Hematopoietic multipotent progenitor cell treated with erythropoietin and hydrocortisone succinate and interleukin-3 and kit ligand, for 6 days (in vitro differentiated cells): ENCODE results near the gene RTN3.
"Not testable (repeated sequence)": the region's sequence is repeated elsewhere in the genome, so short reads cannot be mapped to it uniquely, and the experiment has no call there.

ENCODE experiments used
- DNase-seq: peaks from one replicate; pipeline ENCODE4 v3.0.0-alpha.2; 2015

RTN3 gene

GRCh38 chr11:63769042-63769713 is 87.9 kb downstream of the RTN3 start:
- DNase-seq: peak; percentile 32

DNA sequence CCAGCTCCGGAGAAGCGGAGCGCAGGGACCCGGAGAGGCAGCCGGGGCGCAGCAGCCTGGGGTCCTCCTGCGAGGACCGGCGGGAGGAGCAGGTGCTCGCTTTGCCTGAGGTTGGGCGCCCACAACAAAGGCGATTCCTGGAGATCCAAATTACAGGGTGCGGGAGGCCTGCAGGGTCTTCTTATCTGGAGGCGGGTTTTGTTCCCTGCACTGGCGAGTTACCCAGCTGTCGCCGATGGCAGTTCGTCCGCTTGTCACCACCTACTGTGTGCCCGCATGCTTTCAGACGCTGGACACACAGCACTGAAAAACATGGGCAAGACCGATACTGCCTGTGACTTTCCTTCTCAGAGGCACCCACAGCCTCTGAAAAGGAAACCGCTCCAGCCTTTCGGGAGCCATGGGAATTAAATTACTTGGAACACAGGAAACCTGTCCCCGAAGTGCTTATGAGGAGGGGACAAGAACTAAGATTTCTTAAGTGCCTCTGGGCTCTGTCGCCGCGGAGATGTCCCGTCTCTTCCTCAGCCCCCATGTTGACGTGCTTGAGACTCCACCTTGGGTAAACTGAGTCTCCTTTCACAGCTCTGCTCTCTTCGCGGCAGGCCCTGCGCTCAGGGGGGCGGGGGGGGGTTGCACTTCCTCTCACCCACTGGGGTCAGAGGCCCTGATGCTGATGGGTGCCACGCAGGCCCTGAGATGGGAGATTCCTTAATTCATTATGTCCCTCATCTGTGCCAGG is 88.6 kb downstream of the RTN3 start:
- DNase-seq: peak; percentile 31

DNA sequence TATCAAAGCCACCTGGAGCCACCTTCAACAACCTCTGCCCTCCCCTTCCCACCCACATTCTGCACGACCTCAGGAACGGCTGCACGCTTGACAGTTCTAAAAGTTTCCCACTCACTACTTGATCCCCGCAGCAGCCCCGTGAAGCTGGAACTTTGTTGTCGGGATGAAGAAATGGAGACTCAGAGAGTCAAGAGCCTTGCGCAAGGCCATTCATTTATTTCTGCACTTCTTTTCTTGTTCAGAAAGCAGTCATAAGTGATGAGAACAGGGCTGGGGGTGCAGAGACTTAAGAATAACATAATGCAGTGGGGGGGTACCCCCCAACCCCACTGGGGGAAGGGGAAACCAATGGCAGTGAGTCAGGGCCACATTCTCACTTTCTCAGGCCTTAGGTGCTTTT is 89.5 kb downstream of the RTN3 start:
- DNase-seq: no peak

- DNase-seq: not testable (repeated sequence)
These were observed 90.5 kb downstream of the RTN3 start for GRCh38 chr11:63771741-63772318.

DNA sequence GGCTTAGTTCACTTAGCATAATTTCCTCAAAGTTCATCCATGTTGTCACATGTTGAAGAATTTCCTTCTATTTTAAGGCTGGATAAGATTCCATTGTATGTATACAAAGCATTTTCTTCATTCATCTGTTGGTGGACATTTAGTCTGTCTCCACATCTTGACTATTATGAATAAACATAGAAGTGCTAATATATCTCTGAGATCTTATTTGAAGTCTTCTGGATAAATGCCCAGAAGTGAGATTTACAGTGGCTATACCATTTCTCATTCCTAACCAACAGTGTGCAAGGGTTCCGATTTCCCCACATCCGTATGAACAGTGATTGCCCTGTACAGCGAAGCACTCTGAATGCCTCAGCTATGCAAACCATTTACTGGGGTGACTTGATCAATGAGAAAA is 93.9 kb downstream of the RTN3 start:
- no peak for DNase-seq

- no peak for DNase-seq
These were observed 97.7 kb downstream of the RTN3 start for GRCh38 chr11:63779039-63779438.

DNA sequence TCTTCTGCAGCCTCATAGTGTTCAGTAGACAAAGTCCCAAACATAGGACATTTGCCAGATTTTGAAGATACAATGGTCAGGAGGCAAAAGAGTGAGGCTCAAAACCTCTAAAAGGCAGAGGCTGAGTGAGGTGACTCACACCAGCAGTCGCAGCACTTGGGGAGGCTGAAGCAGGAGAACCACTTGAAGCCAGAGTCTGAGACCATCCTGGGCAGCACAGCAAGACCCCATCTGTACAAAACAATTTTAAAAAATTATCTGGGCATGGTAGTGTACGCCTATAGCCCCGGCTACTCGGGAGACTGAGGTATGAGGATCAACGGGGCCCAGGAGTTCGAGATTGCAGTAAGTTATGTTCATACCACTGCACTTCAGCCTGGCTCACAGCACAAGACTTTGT is 101.4 kb downstream of the RTN3 start:
- DNase-seq: no peak

DNA sequence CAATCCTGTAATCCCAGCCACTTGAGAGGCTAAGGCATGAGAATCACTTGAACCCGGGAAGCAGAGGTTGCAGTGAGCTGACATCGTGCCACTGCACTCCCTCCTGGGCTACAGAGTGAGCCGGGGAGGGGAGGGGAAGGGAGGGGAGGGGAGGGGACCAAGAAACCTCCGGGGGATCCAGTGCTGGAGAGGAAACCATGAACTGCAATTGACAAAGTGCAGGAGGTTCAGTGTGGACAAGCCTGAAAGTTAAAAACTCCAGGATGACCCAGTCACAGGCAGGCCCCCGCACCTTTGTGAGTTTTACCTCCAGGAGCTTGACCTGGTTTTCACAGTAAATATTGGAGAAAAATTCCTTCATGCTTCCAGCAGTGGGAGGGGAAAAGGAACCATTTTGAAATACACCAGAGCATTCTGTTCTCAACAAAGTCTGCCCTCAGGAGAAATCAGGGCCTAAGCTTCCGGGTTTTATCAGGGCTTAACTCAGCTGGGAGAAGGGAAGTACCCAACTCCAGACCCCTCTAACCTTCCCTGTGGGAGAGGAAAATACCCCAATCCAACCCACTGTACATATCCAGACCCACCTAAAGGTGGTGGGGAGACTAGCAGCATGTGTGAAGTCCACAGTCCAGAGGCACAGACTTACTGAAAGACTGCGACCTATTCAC is 102.8 kb downstream of the RTN3 start:
- no peak for DNase-seq

- no peak for DNase-seq
These were observed 104.5 kb downstream of the RTN3 start for GRCh38 chr11:63785823-63786222.

DNA sequence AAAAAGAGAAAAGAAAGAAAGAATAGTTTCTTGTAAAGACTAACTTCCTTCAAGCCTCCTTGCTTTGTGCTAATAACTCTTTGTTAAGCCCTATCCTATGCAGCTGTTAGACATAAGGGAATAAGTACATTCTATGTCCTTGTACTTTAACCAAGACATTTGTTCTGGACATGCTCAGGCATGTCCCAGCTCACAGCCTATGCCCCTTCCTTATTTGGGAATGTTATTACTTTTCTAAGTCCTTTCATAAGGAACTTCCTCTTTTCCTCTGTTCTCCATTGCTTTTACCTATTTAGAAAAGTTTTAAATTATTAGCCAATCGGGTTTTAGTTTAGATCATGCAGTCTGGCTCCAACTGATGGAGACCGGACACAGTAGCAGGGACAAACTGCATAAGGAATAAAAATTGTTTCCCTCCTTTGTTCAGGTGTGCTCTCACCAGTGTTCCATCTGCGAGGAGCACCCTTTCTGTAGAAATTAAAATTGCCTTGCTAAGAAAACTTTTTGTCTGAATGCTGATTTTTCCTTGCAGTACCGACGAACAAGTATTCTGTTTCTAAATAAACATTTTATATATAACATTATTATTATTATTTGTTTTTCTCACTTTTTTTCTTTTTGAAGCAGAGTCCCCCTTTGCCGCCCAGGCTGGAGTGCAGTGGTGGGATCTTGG is 110.3 kb downstream of the RTN3 start:
- DNase-seq: no peak

- DNase-seq: no peak
These were observed 111.9 kb downstream of the RTN3 start for GRCh38 chr11:63793161-63793560.

- no peak for DNase-seq
These were observed 113.8 kb downstream of the RTN3 start for GRCh38 chr11:63795066-63795465.

DNA sequence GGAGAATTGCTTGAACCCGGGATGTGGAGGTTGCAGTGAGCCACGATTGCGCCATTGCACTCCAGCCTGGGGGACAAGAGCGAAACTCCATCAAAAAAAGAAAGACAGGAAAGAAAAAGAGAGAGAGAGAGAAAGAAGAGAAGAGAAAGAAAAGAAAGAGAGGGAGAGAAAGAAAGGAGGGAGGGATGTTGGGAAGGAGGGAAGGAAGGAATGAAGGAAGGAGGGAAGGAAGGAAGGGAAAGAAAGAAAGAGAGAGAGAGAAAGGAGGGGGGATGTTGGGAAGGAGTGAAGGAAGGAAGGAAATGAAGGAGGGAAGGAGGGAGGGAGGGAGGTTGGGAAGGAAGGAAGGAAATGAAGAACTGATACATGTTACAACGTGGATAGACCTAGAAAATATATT is 119.6 kb downstream of the RTN3 start:
- no peak for DNase-seq

DNA sequence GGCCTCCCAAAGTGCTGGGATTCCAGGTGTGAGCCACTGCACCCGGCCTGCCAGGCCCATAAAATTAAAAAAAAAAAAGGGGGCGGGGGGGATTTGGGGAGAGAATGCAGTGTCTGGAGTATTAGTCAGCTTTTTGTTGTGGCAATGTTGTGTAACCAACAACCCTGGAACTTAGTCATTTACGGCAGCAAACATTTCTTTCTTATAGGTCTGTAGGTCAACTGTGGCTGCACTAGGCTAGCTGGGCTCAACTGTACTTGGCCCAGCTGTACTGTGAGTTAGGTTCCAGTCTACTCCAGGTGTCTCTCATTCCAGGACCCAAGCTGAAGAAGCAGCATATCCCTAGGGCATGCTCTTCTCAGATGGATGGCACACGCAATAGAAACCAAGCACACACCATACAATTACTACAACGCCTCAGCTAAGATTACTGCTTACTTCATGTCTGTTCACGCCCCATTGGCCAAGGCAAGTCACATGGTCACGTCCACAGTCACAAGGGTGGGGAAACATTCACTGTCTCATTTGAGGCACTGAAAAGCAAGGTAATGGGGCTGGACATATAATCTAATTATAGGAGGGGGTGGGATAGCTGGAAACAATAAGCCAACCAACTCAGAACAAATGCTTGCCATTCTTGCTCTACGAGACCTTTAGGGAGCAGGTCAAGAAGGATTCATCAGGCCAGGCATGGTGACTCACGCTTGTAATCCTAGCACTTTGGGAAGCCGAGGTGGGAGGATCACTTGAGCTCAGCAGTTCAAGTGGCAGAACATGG is 121.5 kb downstream of the RTN3 start:
- no peak for DNase-seq

DNA sequence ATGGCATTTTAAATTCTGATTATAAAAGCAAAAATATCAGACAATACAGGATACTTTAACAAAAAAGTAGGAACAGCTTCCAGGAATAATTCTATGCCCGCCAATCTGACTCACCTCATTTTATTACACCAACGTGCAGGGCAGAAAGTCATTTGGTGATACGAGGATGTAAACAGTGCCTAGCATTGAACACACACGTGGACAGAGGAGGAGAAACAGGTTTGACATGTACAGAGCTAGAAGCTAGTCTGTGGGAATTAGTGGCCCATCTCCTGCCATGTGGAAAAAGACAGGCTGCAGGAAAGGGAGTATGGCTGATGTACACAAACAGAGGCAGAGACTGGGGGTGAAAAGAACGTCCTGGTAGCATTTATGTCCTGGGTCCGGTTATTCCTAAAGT is 123.0 kb downstream of the RTN3 start:
- DNase-seq: no peak

DNA sequence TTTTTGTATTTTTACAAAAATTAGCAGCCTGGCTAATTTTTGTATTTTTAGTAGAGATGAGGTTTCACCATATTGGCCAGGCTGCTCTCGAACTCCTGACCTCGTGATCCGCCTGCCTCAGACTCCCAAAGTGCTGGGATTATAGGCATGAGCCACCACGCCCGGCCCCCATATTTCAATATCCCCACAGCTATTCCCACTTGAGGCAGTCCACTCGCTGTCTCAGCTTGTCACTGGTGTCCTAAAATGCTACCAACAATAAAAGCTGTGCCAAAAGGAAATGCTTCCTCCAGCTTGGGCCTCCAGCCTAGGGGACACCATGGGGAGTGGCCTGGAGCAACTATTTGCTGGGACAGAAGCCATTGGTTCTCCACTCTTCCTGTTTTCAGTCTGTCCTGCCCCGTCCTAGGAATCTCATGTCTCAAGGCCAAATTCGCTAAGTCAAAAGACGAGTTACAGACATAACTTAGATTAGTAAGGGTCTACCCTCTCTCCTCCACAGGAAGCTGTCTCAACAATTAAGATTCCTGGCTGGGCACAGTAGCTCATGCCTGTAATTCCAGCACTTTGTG is 124.6 kb downstream of the RTN3 start:
- no peak for DNase-seq
